ENCODE results near the gene TSPAN16.
"Not testable (repeated sequence)": the region's sequence is repeated elsewhere in the genome, so short reads cannot be mapped to it uniquely, and the experiment has no call there.

Gene TSPAN16

GRCh38 chr19:11299946-11300810 is 4.2 kb downstream of the TSPAN16 start:
- no peak overlapping the region for H3K4me3 ChIP-seq (ENCODE audit: low read length)
- no peak for DNase-seq (ENCODE audit: low read depth)
- TF ChIP-seq CTCF (IDR thresholded peaks at IDR 0.05; ENCODE audit: insufficient read depth, low read depth, low read length, missing control alignments) = no peak

- no peak overlapping the region for H3K4me3 ChIP-seq (ENCODE audit: low read length)
- DNase-seq (ENCODE audit: low read depth) = no peak
- no peak for TF ChIP-seq CTCF (IDR thresholded peaks at IDR 0.05; ENCODE audit: insufficient read depth, low read depth, low read length, missing control alignments)
Measured at GRCh38 chr19:11300811-11301120, 4.8 kb downstream of the TSPAN16 start.

- DNase-seq (ENCODE audit: low read depth) = no peak
- no peak for TF ChIP-seq CTCF (IDR thresholded peaks at IDR 0.05; ENCODE audit: insufficient read depth, low read depth, low read length, missing control alignments)
Measured at GRCh38 chr19:11304936-11305335, 9.0 kb downstream of the TSPAN16 start.

GRCh38 chr19:11306337-11306736 is 10.4 kb downstream of the TSPAN16 start:
- H3K4me3 ChIP-seq (ENCODE audit: low read length) = no peak overlapping the region
- no peak for DNase-seq (ENCODE audit: low read depth)
- no peak for TF ChIP-seq CTCF (IDR thresholded peaks at IDR 0.05; ENCODE audit: insufficient read depth, low read depth, low read length, missing control alignments)

More at GRCh38 chr19:11304936-11305335, 9.0 kb downstream of the TSPAN16 start:
- H3K4me3 ChIP-seq (ENCODE audit: low read length) = no peak overlapping the region

- not testable (repeated sequence) for H3K4me3 ChIP-seq (ENCODE audit: low read length); DNase-seq (ENCODE audit: low read depth)
Measured at GRCh38 chr19:11320278-11320995, 24.5 kb downstream of the TSPAN16 start.

GRCh38 chr19:11321191-11322126 is 25.5 kb downstream of the TSPAN16 start:
- DNase-seq (ENCODE audit: low read depth) = peak; percentile 39
- TF ChIP-seq CTCF (IDR thresholded peaks at IDR 0.05; ENCODE audit: insufficient read depth, low read depth, low read length, missing control alignments) = peak; percentile 39
- H3K4me3 ChIP-seq (ENCODE audit: low read length) = no peak overlapping the region
